ENCODE results near the gene SMPD3. TPM values are rescaled to one million over a fixed set of nuclear protein-coding genes. Genes with fewer than 3 reads are reported as not detected.

SMPD3 gene
- total RNA-seq, 1 experiment from 2014 or later = 0.77 TPM

DNA sequence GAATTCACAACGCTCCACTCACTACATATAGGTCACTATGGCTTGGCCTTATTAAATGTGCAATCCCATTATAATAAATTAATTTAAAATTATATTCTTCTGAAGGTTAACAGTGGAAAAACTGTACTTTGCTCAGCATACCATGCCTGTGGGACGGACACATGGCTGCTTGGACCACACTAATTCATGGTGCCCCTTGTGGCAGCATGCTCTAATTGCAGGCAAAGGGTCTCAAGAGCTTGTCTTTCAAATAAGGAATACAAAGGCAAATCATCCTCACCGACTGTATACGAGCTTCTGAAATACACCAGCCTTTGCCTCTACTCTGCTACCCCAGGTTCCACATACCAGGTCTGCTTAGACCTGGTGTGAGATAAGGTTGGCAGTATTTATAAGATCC lies 11.7 kb downstream of the SMPD3 start:
- no peaks in the 10 kb centered on the region for H3K9me3 ChIP-seq (ENCODE audit: control insufficient read depth, insufficient read depth, low read depth, low read length)
- intact Hi-C loops (cut with micrococcal nuclease; ENCODE audit: unreplicated experiment) (no loop called here), in situ Hi-C loops (cut with HindIII; ENCODE audit: low pct_unique_long_range_greater_than_20kb, low sequenced_read_pairs) (no loop called here)
- DNase-seq (ENCODE audit: low read depth, low spot score) (no peak), ATAC-seq (no peak)
- H3K4me3 ChIP-seq (ENCODE audit: low read depth in 2 of 2, low read length in 2 of 2) = no peak overlapping the region
- POLR2A ChIA-PET = no interaction called here
- TF ChIP-seq, protein P1, sequence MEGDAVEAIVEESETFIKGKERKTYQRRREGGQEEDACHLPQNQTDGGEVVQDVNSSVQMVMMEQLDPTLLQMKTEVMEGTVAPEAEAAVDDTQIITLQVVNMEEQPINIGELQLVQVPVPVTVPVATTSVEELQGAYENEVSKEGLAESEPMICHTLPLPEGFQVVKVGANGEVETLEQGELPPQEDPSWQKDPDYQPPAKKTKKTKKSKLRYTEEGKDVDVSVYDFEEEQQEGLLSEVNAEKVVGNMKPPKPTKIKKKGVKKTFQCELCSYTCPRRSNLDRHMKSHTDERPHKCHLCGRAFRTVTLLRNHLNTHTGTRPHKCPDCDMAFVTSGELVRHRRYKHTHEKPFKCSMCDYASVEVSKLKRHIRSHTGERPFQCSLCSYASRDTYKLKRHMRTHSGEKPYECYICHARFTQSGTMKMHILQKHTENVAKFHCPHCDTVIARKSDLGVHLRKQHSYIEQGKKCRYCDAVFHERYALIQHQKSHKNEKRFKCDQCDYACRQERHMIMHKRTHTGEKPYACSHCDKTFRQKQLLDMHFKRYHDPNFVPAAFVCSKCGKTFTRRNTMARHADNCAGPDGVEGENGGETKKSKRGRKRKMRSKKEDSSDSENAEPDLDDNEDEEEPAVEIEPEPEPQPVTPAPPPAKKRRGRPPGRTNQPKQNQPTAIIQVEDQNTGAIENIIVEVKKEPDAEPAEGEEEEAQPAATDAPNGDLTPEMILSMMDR (IDR thresholded peaks at IDR 0.05) = peak; percentile 50
- TF ChIP-seq TCF7L2 (IDR thresholded peaks at IDR 0.05; ENCODE audit: low read depth, low read length) = no peak
- H3K4me1 ChIP-seq (ENCODE audit: control insufficient read depth, insufficient read depth, low read length) = no peaks in the 10 kb centered on the region
- H3K27me3 ChIP-seq (ENCODE audit: control insufficient read depth, insufficient read depth, low read length) = peaks cover 2% of the 10 kb centered on the region; the same call in 1 of the 2 replicates
- no peak overlapping the region for H3K27ac ChIP-seq (ENCODE audit: low read length)
- CTCF ChIA-PET = no interaction called here
- BruUV-seq (replicated peaks) = no TSS peak
- no peaks in the 10 kb centered on the region for H3K36me3 ChIP-seq (ENCODE audit: control insufficient read depth, insufficient read depth, low read length)

DNA sequence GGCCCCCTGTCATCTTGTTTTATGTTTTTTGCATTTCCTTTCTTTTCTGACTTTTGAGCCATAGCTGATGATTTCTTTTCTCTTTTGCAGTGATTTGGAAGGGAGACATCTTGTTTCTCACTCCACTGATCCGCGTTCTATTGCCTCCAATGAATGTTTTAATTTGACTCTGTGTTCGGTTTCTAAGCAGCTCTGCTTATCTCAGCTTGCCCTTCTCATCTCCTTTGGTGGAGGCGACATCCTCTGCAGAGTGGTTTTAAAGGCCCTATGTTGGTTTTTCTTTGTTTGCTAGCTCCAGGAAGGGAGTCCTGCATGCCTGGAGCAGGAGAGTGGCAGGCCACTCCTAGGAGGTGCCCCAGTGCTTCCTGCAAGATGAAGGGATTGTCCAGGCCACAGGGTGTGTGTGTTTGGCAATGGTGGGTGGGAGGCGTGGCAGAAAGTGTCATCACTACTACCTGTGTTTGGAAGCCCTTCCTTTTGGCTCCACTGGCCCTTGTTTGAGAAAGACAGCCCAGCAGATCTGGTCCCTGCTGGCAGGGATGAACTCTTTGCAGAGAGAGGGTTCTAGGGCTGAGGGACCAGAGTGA lies 13.6 kb downstream of the SMPD3 start:
- H3K36me3 ChIP-seq (ENCODE audit: control insufficient read depth, insufficient read depth, low read length) = no peaks in the 10 kb centered on the region
- ATAC-seq = no peak
- TF ChIP-seq, protein P1 (IDR thresholded peaks at IDR 0.05) = no peak
- BruUV-seq (replicated peaks) = no TSS peak
- CTCF ChIA-PET = no interaction called here
- POLR2A ChIA-PET = no interaction called here
- no peaks in the 10 kb centered on the region; the same call in 1 of the 2 replicates for H3K27me3 ChIP-seq (ENCODE audit: control insufficient read depth, insufficient read depth, low read length)
- no peak overlapping the region for H3K27ac ChIP-seq (ENCODE audit: low read length)
- H3K9me3 ChIP-seq (ENCODE audit: control insufficient read depth, insufficient read depth, low read depth, low read length) = no peaks in the 10 kb centered on the region
- in situ Hi-C loops (cut with HindIII; ENCODE audit: low pct_unique_long_range_greater_than_20kb, low sequenced_read_pairs) = no loop called here
- H3K4me3 ChIP-seq (ENCODE audit: low read depth in 2 of 2, low read length in 2 of 2) = no peak overlapping the region
- no peak for DNase-seq (ENCODE audit: low read depth, low spot score)
- H3K4me1 ChIP-seq (ENCODE audit: control insufficient read depth, insufficient read depth, low read length) = no peaks in the 10 kb centered on the region
- intact Hi-C loops (cut with micrococcal nuclease; ENCODE audit: unreplicated experiment) = no loop called here

DNA sequence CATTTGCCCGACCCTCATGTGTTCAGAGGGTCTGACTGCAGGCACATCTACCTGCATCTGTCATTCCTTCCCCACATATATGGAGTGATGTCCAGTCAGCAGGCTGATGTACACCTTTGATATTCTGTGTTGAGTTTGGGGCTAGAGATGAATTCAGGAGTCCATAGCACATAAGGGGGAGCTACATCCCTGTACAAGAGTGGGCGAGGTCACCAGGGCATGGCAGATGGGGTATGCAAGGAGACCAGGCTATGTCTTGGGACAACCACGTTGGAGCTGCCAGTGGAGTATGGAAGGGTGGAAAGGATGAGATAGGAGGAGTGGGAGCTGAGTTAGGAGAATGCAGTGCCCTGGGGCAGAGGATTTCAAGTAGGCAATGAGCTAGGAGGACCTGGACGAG lies 15.0 kb downstream of the SMPD3 start:
- no peak overlapping the region for H3K4me3 ChIP-seq (ENCODE audit: low read depth in 2 of 2, low read length in 2 of 2)
- DNase-seq (ENCODE audit: low read depth, low spot score) (no peak), ATAC-seq (no peak)
- H3K9me3 ChIP-seq (ENCODE audit: control insufficient read depth, insufficient read depth, low read depth, low read length) = no peaks in the 10 kb centered on the region
- intact Hi-C loops (cut with micrococcal nuclease; ENCODE audit: unreplicated experiment) (no loop called here), in situ Hi-C loops (cut with HindIII; ENCODE audit: low pct_unique_long_range_greater_than_20kb, low sequenced_read_pairs) (no loop called here)
- ChIA-PET CTCF (no interaction called here), POLR2A (no interaction called here)
- H3K27me3 ChIP-seq (ENCODE audit: control insufficient read depth, insufficient read depth, low read length) = no peaks in the 10 kb centered on the region; the same call in 1 of the 2 replicates
- TF ChIP-seq POLR2AphosphoS5 (IDR thresholded peaks at IDR 0.05; ENCODE audit: low read depth, low read length) = no peak
- no peak for TF ChIP-seq TCF7L2 (IDR thresholded peaks at IDR 0.05; ENCODE audit: low read depth, low read length)
- TF ChIP-seq, protein P2, sequence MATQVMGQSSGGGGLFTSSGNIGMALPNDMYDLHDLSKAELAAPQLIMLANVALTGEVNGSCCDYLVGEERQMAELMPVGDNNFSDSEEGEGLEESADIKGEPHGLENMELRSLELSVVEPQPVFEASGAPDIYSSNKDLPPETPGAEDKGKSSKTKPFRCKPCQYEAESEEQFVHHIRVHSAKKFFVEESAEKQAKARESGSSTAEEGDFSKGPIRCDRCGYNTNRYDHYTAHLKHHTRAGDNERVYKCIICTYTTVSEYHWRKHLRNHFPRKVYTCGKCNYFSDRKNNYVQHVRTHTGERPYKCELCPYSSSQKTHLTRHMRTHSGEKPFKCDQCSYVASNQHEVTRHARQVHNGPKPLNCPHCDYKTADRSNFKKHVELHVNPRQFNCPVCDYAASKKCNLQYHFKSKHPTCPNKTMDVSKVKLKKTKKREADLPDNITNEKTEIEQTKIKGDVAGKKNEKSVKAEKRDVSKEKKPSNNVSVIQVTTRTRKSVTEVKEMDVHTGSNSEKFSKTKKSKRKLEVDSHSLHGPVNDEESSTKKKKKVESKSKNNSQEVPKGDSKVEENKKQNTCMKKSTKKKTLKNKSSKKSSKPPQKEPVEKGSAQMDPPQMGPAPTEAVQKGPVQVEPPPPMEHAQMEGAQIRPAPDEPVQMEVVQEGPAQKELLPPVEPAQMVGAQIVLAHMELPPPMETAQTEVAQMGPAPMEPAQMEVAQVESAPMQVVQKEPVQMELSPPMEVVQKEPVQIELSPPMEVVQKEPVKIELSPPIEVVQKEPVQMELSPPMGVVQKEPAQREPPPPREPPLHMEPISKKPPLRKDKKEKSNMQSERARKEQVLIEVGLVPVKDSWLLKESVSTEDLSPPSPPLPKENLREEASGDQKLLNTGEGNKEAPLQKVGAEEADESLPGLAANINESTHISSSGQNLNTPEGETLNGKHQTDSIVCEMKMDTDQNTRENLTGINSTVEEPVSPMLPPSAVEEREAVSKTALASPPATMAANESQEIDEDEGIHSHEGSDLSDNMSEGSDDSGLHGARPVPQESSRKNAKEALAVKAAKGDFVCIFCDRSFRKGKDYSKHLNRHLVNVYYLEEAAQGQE (IDR thresholded peaks at IDR 0.05; ENCODE audit: insufficient read depth in 1 of 2, low read depth in 2 of 2, low read length in 1 of 2) = no peak
- TF ChIP-seq, protein P1 (IDR thresholded peaks at IDR 0.05) = no peak
- TF ChIP-seq SIN3A (IDR thresholded peaks at IDR 0.05; ENCODE audit: borderline replicate concordance, insufficient read depth, low read depth, low read length) = no peak
- no TSS peak for BruUV-seq (replicated peaks)
- H3K36me3 ChIP-seq (ENCODE audit: control insufficient read depth, insufficient read depth, low read length) = no peaks in the 10 kb centered on the region
- no peak overlapping the region for H3K27ac ChIP-seq (ENCODE audit: low read length)
- no peaks in the 10 kb centered on the region for H3K4me1 ChIP-seq (ENCODE audit: control insufficient read depth, insufficient read depth, low read length)
